Measurements from ENCODE around the gene CBLC. TPM values are rescaled to one million over a fixed set of nuclear protein-coding genes. Genes with fewer than 3 reads are reported as not detected.
"Not testable (repeated sequence)": the region's sequence is repeated elsewhere in the genome, so short reads cannot be mapped to it uniquely, and the experiment has no call there.

The CBLC gene
- total RNA-seq, 1 donor from 2014 or later = not detected

GRCh38 chr19:44765033-44765948 is 12.4 kb upstream of the CBLC start:
- no peak for DNase-seq (ENCODE audit: low read depth in 2 of 2)

- DNase-seq (ENCODE audit: low read depth in 2 of 2) = no peak
Measured at GRCh38 chr19:44765949-44766335, 11.7 kb upstream of the CBLC start.

DNA sequence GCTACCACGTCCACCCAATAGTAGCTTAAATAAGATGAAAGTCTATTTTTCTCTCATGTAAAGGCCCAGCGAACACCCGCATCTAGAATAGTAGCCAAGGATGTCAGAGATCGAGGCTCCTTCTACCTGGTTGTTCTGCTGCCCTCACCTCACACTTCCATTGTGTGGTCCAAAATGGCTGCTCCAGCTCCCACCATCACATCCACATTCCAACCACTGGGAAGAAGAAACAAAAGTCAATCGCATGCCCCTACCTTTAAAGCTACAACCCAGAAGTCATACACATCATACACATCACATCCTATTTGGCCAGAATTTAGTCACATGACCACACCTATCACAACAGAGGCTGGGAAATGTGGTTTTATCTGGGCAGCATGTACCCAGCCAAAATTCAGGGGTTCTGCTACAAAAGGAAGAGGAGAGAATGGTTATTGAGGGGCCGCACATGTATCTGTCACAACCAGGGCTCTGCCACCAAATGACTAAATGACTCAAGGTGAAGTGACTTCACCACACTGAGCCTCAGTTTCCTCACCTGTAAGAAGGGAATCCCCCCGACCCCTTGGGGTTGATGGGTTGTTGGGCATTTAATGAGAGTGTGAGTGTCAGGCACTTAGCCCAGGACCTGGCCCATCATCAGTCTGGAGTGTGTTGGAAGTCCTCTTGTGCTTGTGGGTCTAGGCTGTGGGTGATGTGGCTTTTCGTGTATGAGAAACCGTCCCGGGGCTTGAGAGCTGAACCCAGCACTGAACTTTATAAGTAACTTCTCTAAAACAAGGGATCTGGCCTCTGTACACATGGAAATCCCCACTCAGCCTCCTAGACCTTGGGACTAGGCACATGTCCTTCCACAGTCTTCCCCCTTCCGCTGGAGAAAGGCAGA is 10.2 kb upstream of the CBLC start:
- no peak for DNase-seq (ENCODE audit: low read depth in 2 of 2)

GRCh38 chr19:44770550-44771257 is 7.0 kb upstream of the CBLC start:
- DNase-seq (ENCODE audit: low read depth in 2 of 2) = peak; percentile 92 to 96

DNA sequence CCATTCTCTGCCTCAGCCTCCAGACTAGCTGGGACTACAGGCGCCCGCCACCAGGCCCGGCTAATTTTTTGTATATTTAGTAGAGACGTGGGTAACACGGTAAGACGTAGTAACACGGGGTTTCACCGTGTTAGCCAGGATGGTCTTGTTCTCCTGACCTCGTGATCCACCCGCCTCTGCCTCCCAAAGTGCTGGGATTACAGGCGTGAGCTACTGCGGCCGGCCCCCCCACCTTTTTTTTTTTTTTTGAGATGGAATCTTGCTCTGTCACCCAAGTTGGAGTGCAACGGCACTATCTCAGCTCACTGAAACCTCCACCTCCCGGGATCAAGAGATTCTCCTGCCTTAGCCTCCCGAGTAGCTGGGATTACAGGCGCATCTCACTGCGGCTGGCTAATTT is 5.5 kb upstream of the CBLC start:
- not testable (repeated sequence) for DNase-seq (ENCODE audit: low read depth in 2 of 2)

DNA sequence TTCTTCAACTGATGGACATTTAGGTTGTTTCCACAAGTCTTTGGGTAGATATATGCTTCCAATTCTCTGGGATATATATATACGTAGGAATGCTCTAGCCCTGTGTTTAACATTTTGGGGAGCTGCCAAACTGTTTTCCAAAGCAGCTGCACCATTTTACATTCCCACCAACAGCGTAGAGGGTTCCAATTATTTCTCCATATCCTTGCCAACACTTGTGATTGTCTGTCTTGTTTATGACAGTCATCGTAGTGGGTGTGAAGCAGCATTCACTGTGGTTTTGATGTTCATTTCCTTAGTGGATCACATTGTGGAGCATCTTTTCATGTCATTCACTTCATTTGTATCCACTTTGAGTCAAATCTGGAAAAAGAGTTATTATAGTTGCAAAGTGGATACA is 4.7 kb upstream of the CBLC start:
- DNase-seq (ENCODE audit: low read depth in 2 of 2) = no peak

- no peak for DNase-seq (ENCODE audit: low read depth in 2 of 2)
Measured at GRCh38 chr19:44775676-44776240, 1.9 kb upstream of the CBLC start.

GRCh38 chr19:44776402-44777096 is 1.1 kb upstream of the CBLC start:
- DNase-seq (ENCODE audit: low read depth in 2 of 2) = no peak

DNA sequence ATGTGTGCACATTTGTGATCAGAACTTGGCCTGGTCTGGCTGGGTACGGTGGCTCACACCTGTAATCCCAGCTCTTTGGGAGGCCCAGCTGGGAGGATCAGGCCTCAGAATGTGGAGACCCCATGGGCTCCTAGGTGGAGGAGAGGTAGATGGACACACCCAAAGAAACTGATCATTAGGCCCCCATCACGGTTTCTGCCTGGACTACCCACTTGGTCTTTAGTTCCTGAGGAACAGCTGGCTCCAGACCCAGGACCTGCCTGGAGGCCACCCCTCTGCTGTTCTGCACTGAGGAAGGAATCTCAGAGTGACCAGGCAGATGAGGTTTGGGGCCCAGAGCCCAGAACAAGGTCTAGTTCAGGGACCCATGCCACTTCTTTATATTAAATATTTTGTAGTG is 1.5 kb downstream of the CBLC start:
- no peak for DNase-seq (ENCODE audit: low read depth in 2 of 2)

- not testable (repeated sequence) for DNase-seq (ENCODE audit: low read depth in 2 of 2)
Measured at GRCh38 chr19:44781694-44782093, 4.0 kb downstream of the CBLC start.

DNA sequence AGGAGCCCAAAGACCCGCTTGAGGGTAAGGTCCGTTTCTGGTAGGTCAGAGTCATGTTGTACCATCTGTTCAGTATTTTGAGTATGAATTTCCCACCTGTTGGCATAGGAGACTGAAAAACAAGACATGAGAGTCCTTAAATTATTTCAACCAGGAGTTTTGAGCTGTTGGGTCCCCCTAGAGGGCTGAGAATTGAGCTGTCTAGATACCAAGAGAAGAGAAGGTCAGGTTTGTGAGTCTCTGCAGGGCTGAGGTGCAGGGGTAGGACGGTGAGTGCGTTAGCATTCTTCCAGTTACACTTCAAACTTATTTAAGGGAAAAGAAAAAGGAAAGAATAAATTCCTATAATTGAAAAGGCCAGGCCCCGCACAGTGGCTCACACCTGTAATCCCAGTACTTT is 5.0 kb downstream of the CBLC start:
- no peak for DNase-seq (ENCODE audit: low read depth in 2 of 2)

GRCh38 chr19:44783545-44783944 is 5.9 kb downstream of the CBLC start:
- DNase-seq (ENCODE audit: low read depth in 2 of 2) = no peak

DNA sequence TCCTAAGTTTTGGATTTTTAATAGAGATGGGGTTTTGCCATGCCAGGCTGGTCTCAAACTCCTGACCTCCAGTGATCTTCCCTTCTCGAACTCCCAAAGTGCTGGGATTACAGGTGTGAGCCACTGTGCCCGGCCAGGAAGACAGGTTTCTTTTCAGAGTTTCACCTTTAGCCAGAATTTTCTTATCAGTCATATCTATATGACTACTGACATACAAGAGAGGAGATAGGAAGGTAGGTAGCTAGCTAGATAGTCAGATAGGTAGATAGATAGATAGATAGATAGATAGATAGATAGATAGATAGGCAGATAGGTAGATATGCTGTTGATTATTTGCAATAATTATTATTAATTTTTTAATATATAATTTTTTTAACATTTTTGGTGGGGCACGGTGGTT is 7.6 kb downstream of the CBLC start:
- no peak for DNase-seq (ENCODE audit: low read depth in 2 of 2)

DNA sequence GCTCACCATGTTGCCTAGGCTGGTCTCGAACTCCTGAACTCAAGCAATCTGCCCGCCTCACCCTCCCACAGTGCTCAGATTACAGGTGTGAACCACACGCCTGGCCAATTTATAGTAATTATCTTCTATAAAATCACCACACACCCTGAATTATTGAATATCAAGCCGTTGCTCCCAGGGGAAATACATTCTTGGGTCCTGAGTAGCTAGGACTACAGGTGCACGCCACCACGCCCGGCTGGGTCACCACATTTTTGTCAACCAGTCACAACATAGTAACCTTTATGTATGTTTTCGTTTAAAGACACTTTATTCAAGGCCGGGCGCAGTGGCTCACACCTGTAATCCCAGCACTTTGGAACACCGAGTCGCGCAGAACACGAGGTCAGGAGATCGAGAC is 8.3 kb downstream of the CBLC start:
- no peak for DNase-seq (ENCODE audit: low read depth in 2 of 2)

DNA sequence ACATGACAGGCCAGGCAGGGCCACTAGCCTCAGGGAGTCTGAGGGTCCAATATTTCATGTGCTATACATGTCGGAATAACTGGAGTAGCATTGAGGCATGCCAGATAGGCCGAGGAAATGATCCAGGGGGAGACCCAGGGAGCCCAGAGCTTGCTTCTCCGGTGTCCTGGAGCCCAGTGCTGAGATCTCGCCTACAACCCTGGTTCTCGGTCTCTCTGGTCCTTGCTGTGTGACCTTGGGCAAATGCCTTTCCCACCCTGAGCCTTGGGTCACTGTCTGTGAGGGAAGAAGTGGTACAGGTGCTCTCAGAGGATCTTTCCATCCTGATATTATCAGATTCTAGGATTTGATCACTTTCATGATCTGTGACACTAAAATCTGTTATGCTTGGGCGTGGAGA is 11.3 kb downstream of the CBLC start:
- DNase-seq (ENCODE audit: low read depth in 2 of 2) = no peak

- no peak for DNase-seq (ENCODE audit: low read depth in 2 of 2)
Measured at GRCh38 chr19:44789943-44790483, 12.3 kb downstream of the CBLC start.

DNA sequence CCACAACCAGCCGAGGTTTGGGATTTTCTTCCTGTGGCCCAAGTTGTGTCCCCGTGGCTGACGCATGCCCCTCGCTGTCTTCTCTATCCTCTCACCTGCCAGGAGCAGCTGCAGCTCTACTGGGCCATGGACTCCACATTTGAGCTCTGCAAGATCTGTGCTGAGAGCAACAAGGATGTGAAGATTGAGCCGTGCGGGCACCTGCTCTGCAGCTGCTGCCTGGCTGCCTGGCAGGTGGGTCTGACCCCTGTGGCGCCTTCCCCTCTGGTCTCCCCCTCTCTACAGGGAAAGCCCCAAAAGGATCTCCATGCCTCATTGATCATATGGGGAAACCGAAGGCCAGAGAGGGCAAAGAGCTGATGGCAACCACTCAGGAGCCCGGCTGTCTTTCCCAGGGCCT is 14.6 kb downstream of the CBLC start:
- no peak for DNase-seq (ENCODE audit: low read depth in 2 of 2)

- DNase-seq (ENCODE audit: low read depth in 2 of 2) = no peak
Measured at GRCh38 chr19:44794610-44795009, 16.9 kb downstream of the CBLC start.

DNA sequence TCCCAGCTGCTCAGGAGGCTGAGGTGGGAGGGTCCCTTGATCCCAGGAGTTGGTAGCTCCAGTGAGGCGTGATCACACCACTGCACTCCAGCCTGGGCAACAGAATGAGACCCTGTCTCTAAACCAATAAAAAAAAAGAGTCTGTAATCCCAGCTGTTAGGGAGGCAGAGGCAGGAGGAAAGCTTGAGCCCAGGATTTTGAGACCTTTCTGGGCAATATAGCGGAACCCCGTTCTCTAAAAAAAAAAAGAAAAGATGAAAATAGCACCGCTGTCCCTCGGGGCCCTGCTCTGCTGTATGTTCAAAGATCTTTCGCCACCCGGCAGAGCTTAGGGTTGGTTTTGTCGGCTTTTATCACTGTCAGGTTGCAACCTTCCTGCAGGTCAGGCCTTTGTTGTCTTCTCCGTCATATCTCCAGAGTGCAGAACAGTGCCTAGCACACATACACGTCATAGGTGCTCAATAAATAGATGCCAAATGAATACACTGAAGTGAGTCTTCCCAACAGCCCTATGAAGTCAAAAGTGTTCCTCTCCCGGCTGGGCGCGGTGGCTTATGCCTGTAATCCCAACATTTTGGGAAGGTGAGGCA is 17.8 kb downstream of the CBLC start:
- DNase-seq (ENCODE audit: low read depth in 2 of 2) = no peak

GRCh38 chr19:44796701-44797115 is 19.0 kb downstream of the CBLC start:
- peak; percentile 70 to 78 for DNase-seq (ENCODE audit: low read depth in 2 of 2)

Data from lung microvascular endothelial cell (primary cell).